ENCODE data around the gene BBS9.

- no peak for TF ChIP-seq EZH2 (IDR thresholded peaks at IDR 0.05; ENCODE audit: borderline replicate concordance, low read depth, low read length)
- TF ChIP-seq, protein P1, sequence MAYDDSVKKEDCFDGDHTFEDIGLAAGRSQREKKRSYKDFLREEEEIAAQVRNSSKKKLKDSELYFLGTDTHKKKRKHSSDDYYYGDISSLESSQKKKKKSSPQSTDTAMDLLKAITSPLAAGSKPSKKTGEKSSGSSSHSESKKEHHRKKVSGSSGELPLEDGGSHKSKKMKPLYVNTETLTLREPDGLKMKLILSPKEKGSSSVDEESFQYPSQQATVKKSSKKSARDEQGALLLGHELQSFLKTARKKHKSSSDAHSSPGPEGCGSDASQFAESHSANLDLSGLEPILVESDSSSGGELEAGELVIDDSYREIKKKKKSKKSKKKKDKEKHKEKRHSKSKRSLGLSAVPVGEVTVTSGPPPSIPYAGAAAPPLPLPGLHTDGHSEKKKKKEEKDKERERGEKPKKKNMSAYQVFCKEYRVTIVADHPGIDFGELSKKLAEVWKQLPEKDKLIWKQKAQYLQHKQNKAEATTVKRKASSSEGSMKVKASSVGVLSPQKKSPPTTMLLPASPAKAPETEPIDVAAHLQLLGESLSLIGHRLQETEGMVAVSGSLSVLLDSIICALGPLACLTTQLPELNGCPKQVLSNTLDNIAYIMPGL (CRISPR knock-in tag; IDR thresholded peaks at IDR 0.05): no peak
- TF ChIP-seq ZNF76 (CRISPR knock-in tag; IDR thresholded peaks at IDR 0.05; ENCODE audit: borderline replicate concordance): no peak
These were observed 90.9 kb downstream of the BBS9 start for GRCh38 chr7:33220231-33220630.

Measured in K562 (cell line).